ENCODE data around the gene RASGRF2. TPM values are rescaled to one million over a fixed set of nuclear protein-coding genes. Genes with fewer than 3 reads are reported as not detected.

RASGRF2 gene
- polyA plus RNA-seq, 2 of the 4 experiments (the other 2 are of a cell fraction), result 1.4 to 2.1 TPM

DNA sequence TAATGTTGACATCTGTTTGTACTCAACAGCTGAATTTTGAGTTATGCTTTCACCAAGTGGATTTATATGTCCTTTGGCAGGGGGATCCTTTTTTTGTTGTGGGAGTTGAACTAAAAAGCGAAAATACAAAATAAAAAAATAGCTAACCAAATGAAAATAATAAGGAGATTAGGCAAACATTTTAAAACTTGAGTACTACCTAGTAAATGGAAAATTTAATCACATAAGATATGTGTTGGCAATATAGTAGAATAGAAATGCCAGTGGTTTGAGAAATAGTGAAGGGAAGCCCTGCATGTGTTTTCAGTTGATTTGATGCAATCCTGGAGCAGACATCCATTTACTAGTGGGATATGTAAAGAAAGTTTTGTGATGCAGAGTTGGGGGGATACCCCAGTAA is 98.0 kb downstream of the RASGRF2 start:
- Histone ChIP-seq H3K4me3 (no peak overlapping the region), H3K27ac (no peak overlapping the region), H3K4me1 (no peaks in the 10 kb centered on the region), H3K9me3 (no peaks in the 10 kb centered on the region), H3K4me2 (no peak overlapping the region)
- FAIRE-seq (no peak), DNase-seq (ENCODE audit: low read depth in 1 of 2, low spot score in 1 of 2) (no peak), ATAC-seq (no peak)
- TF ChIP-seq ESRRA (IDR thresholded peaks at IDR 0.05; ENCODE audit: borderline replicate concordance, low read length), result no peak
- 45% methylated on average over 1 of the region's 1 CpG for WGBS (ENCODE audit: missing lambda C conversion rate)
- POLR2A ChIA-PET, result no interaction called here
- CTCF ChIA-PET, result interaction anchor here (1.2 to 1.3 kb wide), 2 partner anchors 10 to 49 kb away, joined by 3 read pairs; no protein-coding TSS in a partner anchor

DNA sequence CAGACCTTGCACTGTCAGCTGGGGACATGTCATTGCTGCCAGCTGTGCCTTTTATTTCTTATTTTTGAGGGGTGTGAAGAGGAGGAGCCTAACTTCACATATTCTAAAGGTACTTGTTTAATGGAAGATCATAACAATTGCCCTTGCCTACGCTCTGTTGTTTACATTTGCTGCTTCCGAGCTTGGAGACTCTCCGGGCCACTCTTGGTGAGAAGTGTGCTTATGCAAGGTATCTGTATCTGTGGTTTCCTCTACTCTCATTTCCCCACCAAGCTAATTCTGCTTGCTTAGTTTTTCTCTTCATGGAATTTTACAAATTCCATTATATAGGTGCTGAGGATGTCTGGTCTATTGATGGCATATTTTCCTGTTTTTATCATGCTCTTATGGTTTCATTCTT is 105.3 kb downstream of the RASGRF2 start:
- Histone ChIP-seq H3K4me1 (no peaks in the 10 kb centered on the region), H3K4me3 (no peak overlapping the region), H3K27ac (no peak overlapping the region), H3K4me2 (no peak overlapping the region), H3K9me3 (no peaks in the 10 kb centered on the region)
- ChIA-PET POLR2A (no interaction called here), CTCF (no interaction called here)
- WGBS (ENCODE audit: missing lambda C conversion rate), result 59% methylated on average over 3 of the region's 3 CpGs
- DNase-seq (ENCODE audit: low read depth in 1 of 2, low spot score in 1 of 2) (no peak), FAIRE-seq (no peak), ATAC-seq (no peak)
- TF ChIP-seq KDM5A (IDR thresholded peaks at IDR 0.05), result no peak
- TF ChIP-seq RCOR1 (IDR thresholded peaks at IDR 0.05; ENCODE audit: low read depth, low read length), result no peak
- no peak for TF ChIP-seq ESRRA (IDR thresholded peaks at IDR 0.05; ENCODE audit: borderline replicate concordance, low read length)
- TF ChIP-seq FOSB (CRISPR knock-in tag; IDR thresholded peaks at IDR 0.05), result no peak
- no peak for TF ChIP-seq JUN (IDR thresholded peaks at IDR 0.05)
- TF ChIP-seq ZSCAN20 (CRISPR knock-in tag; IDR thresholded peaks at IDR 0.05), result no peak
- no peak for TF ChIP-seq HDAC2 (IDR thresholded peaks at IDR 0.05)
- TF ChIP-seq, protein P1, sequence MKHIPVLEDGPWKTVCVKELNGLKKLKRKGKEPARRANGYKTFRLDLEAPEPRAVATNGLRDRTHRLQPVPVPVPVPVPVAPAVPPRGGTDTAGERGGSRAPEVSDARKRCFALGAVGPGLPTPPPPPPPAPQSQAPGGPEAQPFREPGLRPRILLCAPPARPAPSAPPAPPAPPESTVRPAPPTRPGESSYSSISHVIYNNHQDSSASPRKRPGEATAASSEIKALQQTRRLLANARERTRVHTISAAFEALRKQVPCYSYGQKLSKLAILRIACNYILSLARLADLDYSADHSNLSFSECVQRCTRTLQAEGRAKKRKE (CRISPR knock-in tag; IDR thresholded peaks at IDR 0.05; ENCODE audit: low read depth), result no peak
- no peak for TF ChIP-seq JUNB (IDR thresholded peaks at IDR 0.05)
- no peak for TF ChIP-seq BHLHE40 (IDR thresholded peaks at IDR 0.05; ENCODE audit: low read depth, low read length)
- TF ChIP-seq HEYL (CRISPR knock-in tag; IDR thresholded peaks at IDR 0.05), result no peak
- no peak for TF ChIP-seq ZNF302 (CRISPR knock-in tag; IDR thresholded peaks at IDR 0.05)

DNA sequence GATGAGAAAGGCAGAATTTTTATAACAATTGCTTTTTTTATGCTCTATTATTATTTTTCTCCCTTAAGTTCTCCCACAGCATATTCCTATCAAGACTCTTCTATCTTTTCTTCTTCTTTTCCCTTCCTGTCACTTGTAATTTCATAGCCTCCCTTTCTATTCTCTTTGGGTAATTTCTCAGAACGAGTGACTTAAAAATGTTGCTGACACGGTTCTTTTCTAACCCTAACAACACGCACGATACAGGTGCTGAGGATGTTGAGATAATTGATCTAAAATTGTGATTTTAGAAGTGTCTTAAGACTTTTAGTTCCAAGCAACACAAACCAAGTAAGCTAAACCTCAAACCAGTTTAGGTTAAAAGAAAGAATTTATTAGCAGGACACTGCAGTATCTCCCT is 105.9 kb downstream of the RASGRF2 start:
- DNase-seq (ENCODE audit: low read depth in 1 of 2, low spot score in 1 of 2), result no peak
- Histone ChIP-seq H3K4me2 (no peak overlapping the region), H3K27ac (no peak overlapping the region), H3K4me1 (no peaks in the 10 kb centered on the region), H3K4me3 (no peak overlapping the region), H3K9me3 (no peaks in the 10 kb centered on the region)
- 79% methylated on average over 4 of the region's 4 CpGs for WGBS (ENCODE audit: missing lambda C conversion rate)
- no peak for FAIRE-seq
- ChIA-PET POLR2A (no interaction called here), CTCF (no interaction called here)
- TF ChIP-seq MAFK (IDR thresholded peaks at IDR 0.05; ENCODE audit: partially characterized antibody) (peak; percentile 52), HEYL (CRISPR knock-in tag; IDR thresholded peaks at IDR 0.05) (no peak)
- ATAC-seq, result no peak

DNA sequence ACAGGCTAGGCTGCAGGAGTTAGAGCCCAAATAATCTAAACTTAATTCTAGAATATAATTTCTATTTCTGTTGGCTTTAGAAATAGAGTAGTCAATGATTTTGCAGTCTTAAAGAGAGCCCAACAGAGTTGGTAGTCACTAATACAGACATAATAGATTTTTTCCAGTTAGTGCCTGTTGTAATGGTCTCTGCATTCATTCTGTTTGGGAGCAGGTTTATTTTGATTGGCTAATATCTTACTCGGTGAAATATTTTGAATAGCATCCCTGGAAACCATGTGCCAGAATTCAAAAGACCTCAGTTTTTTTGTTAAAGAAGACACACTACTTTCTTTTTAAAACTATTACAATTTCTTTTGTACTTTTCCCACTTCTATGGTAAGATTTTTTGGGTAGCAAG is 107.2 kb downstream of the RASGRF2 start:
- POLR2A ChIA-PET, result no interaction called here
- TF ChIP-seq EP300 (IDR thresholded peaks at IDR 0.05) (no peak), POLR2AphosphoS2 (conservative IDR thresholded peaks at IDR 0.05; ENCODE audit: low read length) (no peak), NFE2L2 (conservative IDR thresholded peaks at IDR 0.05; ENCODE audit: low read length) (no peak), MYC (IDR thresholded peaks at IDR 0.05; ENCODE audit: borderline replicate concordance, low read length) (no peak), PHF8 (IDR thresholded peaks at IDR 0.05; ENCODE audit: borderline replicate concordance, low read depth) (no peak), JUNB (IDR thresholded peaks at IDR 0.05) (no peak), RCOR1 (IDR thresholded peaks at IDR 0.05; ENCODE audit: low read depth, low read length) (no peak), TFCP2L1 (CRISPR knock-in tag; IDR thresholded peaks at IDR 0.05) (no peak), NPAS2 (CRISPR knock-in tag; IDR thresholded peaks at IDR 0.05; ENCODE audit: borderline replicate concordance) (no peak)
- TF ChIP-seq, protein P2, sequence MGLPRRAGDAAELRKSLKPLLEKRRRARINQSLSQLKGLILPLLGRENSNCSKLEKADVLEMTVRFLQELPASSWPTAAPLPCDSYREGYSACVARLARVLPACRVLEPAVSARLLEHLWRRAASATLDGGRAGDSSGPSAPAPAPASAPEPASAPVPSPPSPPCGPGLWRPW (IDR thresholded peaks at IDR 0.05), result no peak
- TF ChIP-seq, protein P3, sequence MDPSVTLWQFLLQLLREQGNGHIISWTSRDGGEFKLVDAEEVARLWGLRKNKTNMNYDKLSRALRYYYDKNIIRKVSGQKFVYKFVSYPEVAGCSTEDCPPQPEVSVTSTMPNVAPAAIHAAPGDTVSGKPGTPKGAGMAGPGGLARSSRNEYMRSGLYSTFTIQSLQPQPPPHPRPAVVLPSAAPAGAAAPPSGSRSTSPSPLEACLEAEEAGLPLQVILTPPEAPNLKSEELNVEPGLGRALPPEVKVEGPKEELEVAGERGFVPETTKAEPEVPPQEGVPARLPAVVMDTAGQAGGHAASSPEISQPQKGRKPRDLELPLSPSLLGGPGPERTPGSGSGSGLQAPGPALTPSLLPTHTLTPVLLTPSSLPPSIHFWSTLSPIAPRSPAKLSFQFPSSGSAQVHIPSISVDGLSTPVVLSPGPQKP (IDR thresholded peaks at IDR 0.05; ENCODE audit: low read depth, low read length), result no peak
- DNase-seq (ENCODE audit: low read depth in 1 of 2, low spot score in 1 of 2) (no peak), FAIRE-seq (no peak), ATAC-seq (no peak)
- Histone ChIP-seq H3K4me1 (no peaks in the 10 kb centered on the region), H3K4me2 (no peak overlapping the region), H3K4me3 (no peak overlapping the region), H3K27ac (no peak overlapping the region), H3K9me3 (no peaks in the 10 kb centered on the region)
- CTCF ChIA-PET, result interaction anchor here (1.0 kb wide), 1 partner anchor 23 kb away, joined by 4 read pairs; no protein-coding TSS in a partner anchor
- WGBS (ENCODE audit: missing lambda C conversion rate), result 28% methylated on average over 1 of the region's 1 CpG

Data from A549 (cell line).